ENCODE measurements around the gene AMBRA1.

The AMBRA1 gene

GRCh38 chr11:46547579-46547978 lies 46.2 kb downstream of the AMBRA1 start:
- peaks cover 30% of the 10 kb centered on the region for H3K36me3 ChIP-seq (ENCODE audit: low read depth)
- TF ChIP-seq CTCF (IDR thresholded peaks at IDR 0.05; ENCODE audit: poor library complexity, severe bottlenecking), result no peak
- H3K4me3 ChIP-seq (ENCODE audit: severe bottlenecking), result no peak overlapping the region
- no peaks in the 10 kb centered on the region for H3K9me3 ChIP-seq (ENCODE audit: severe bottlenecking)
- ATAC-seq (ENCODE audit: low read depth) (no peak), DNase-seq (ENCODE audit: low spot score) (no peak)
- no peaks in the 10 kb centered on the region for H3K27me3 ChIP-seq (ENCODE audit: insufficient read depth, poor library complexity, severe bottlenecking)
- no peak overlapping the region for H3K27ac ChIP-seq (ENCODE audit: poor library complexity, severe bottlenecking)
- no peaks in the 10 kb centered on the region for H3K4me1 ChIP-seq (ENCODE audit: insufficient read depth, poor library complexity, severe bottlenecking)

GRCh38 chr11:46543564-46543963 lies 50.3 kb downstream of the AMBRA1 start:
- no peaks in the 10 kb centered on the region for H3K27me3 ChIP-seq (ENCODE audit: insufficient read depth, poor library complexity, severe bottlenecking)
- H3K27ac ChIP-seq (ENCODE audit: poor library complexity, severe bottlenecking), result no peak overlapping the region
- TF ChIP-seq CTCF (IDR thresholded peaks at IDR 0.05; ENCODE audit: poor library complexity, severe bottlenecking), result no peak
- H3K4me1 ChIP-seq (ENCODE audit: insufficient read depth, poor library complexity, severe bottlenecking), result no peaks in the 10 kb centered on the region
- DNase-seq (ENCODE audit: low spot score), result no peak
- no peaks in the 10 kb centered on the region for H3K9me3 ChIP-seq (ENCODE audit: severe bottlenecking)
- peaks cover 46% of the 10 kb centered on the region for H3K36me3 ChIP-seq (ENCODE audit: low read depth)
- H3K4me3 ChIP-seq (ENCODE audit: severe bottlenecking), result no peak overlapping the region
- no peak for ATAC-seq (ENCODE audit: low read depth)

- no peak for TF ChIP-seq CTCF (IDR thresholded peaks at IDR 0.05; ENCODE audit: poor library complexity, severe bottlenecking)
- no peak for DNase-seq (ENCODE audit: low spot score)
- no peak for ATAC-seq (ENCODE audit: low read depth)
- Histone ChIP-seq H3K4me1 (ENCODE audit: insufficient read depth, poor library complexity, severe bottlenecking) (no peaks in the 10 kb centered on the region), H3K4me3 (ENCODE audit: severe bottlenecking) (no peak overlapping the region), H3K36me3 (ENCODE audit: low read depth) (peaks cover 36% of the 10 kb centered on the region), H3K27ac (ENCODE audit: poor library complexity, severe bottlenecking) (no peak overlapping the region), H3K27me3 (ENCODE audit: insufficient read depth, poor library complexity, severe bottlenecking) (no peaks in the 10 kb centered on the region), H3K9me3 (ENCODE audit: severe bottlenecking) (no peaks in the 10 kb centered on the region)
Observed at GRCh38 chr11:46541593-46542371, 52.0 kb downstream of the AMBRA1 start.

GRCh38 chr11:46540807-46541206 lies 53.0 kb downstream of the AMBRA1 start:
- Histone ChIP-seq H3K9me3 (ENCODE audit: severe bottlenecking) (no peaks in the 10 kb centered on the region), H3K4me1 (ENCODE audit: insufficient read depth, poor library complexity, severe bottlenecking) (no peaks in the 10 kb centered on the region), H3K27me3 (ENCODE audit: insufficient read depth, poor library complexity, severe bottlenecking) (no peaks in the 10 kb centered on the region), H3K36me3 (ENCODE audit: low read depth) (peaks cover 29% of the 10 kb centered on the region), H3K27ac (ENCODE audit: poor library complexity, severe bottlenecking) (no peak overlapping the region), H3K4me3 (ENCODE audit: severe bottlenecking) (no peak overlapping the region)
- TF ChIP-seq CTCF (IDR thresholded peaks at IDR 0.05; ENCODE audit: poor library complexity, severe bottlenecking), result no peak
- DNase-seq (ENCODE audit: low spot score) (no peak), ATAC-seq (ENCODE audit: low read depth) (no peak)
